ENCODE measurements around the gene FBF1. TPM values are rescaled to one million over a fixed set of nuclear protein-coding genes. Genes with fewer than 3 reads are reported as not detected.

Gene FBF1
- total RNA-seq, 4 donors from 2014 or later, result 17.8 to 57.5 (median 27.9) TPM

DNA sequence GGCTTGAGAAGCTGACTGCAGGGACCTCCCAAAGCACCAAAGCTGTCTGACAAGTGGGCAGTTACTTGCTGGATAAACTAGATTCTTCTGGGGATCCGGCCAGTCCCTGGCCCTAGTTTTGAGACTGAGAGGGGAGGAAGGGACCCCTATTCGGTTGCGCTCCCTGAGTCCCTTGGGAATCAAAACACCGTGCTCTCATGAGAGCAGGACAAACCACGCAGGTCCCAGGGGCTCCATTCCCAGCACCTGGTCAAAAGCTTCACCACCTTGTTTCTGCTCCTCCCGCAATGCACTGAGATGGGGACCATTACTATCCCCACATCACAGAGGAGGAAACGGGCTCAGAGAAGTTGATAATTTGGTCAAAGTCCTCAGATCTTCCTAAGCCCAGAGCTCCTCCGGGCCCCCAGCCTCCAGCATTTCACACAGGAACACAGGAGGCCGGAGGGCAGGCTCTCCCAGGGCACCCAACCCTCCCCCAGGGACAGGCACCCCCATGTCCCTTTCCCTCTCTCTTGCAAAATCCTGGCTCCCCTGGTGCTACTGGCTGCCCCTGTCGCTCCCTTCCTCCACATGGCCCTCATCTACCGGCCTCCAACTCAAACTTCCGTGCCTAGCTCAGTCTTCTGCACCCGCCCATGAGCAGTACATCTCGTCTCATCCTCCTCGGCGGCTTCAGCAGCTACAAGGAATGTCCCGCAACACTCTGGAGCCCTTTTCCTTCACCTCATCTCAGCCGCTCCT, 47.4 kb downstream of the FBF1 start:
- 88% methylated on average over 15 of the region's 18 CpGs for WGBS
- H3K9me3 ChIP-seq, result no peaks in the 10 kb centered on the region
- H3K27me3 ChIP-seq, result no peaks in the 10 kb centered on the region
- no peak for DNase-seq (ENCODE audit: low spot score in 2 of 2)
- H3K36me3 ChIP-seq, result peaks cover 40% of the 10 kb centered on the region
- no peak for TF ChIP-seq EP300 (IDR thresholded peaks at IDR 0.05)
- TF ChIP-seq, protein P1, sequence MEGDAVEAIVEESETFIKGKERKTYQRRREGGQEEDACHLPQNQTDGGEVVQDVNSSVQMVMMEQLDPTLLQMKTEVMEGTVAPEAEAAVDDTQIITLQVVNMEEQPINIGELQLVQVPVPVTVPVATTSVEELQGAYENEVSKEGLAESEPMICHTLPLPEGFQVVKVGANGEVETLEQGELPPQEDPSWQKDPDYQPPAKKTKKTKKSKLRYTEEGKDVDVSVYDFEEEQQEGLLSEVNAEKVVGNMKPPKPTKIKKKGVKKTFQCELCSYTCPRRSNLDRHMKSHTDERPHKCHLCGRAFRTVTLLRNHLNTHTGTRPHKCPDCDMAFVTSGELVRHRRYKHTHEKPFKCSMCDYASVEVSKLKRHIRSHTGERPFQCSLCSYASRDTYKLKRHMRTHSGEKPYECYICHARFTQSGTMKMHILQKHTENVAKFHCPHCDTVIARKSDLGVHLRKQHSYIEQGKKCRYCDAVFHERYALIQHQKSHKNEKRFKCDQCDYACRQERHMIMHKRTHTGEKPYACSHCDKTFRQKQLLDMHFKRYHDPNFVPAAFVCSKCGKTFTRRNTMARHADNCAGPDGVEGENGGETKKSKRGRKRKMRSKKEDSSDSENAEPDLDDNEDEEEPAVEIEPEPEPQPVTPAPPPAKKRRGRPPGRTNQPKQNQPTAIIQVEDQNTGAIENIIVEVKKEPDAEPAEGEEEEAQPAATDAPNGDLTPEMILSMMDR (IDR thresholded peaks at IDR 0.05), result no peak
- TF ChIP-seq POLR2AphosphoS5 (IDR thresholded peaks at IDR 0.05), result no peak
- TF ChIP-seq POLR2A (IDR thresholded peaks at IDR 0.05), result no peak
- no peak overlapping the region for H3K4me3 ChIP-seq
- peaks cover 43% of the 10 kb centered on the region for H3K4me1 ChIP-seq
- H3K27ac ChIP-seq, result no peak overlapping the region

DNA sequence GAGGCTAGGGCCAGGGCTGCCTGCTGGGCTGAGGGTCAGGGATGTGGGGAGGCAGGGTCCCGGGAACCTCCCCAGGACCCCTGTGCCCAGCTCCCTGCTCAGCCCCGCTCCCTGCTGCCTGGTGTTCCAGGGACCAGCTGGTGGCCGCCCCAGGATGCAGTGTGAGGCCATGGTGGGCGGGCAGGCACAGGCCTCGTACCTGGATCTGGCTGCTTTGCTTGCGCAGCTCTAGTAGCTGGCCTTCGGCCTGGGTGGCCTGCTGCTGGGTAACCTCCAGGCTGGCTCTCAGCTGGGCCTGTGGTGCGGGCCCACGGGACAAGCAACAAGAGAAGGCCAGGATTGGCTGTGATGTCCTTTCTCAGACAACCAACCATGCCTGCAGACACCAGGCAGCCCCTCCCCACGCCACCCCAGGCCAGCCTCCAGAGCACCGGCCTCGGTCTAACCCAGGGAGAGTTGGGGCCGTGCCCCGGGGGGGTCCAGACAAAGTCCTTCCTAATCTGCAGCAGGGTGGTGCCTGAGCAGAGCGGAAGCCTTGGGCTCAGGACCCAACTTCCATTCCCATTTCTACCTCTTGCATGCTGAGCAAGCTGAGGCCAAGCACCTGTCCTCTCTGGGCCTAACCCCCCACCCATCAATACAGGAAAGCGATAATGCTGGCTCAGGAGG, 48.2 kb downstream of the FBF1 start:
- DNase-seq (ENCODE audit: low spot score in 2 of 2), result no peak
- H3K9me3 ChIP-seq, result no peaks in the 10 kb centered on the region
- no peaks in the 10 kb centered on the region for H3K27me3 ChIP-seq
- H3K4me3 ChIP-seq, result no peak overlapping the region
- peaks cover 38% of the 10 kb centered on the region for H3K4me1 ChIP-seq
- H3K27ac ChIP-seq, result no peak overlapping the region
- WGBS, result 86% methylated on average over 10 of the region's 16 CpGs
- TF ChIP-seq, protein P1 (IDR thresholded peaks at IDR 0.05), result no peak
- TF ChIP-seq EP300 (IDR thresholded peaks at IDR 0.05), result no peak
- no peak for TF ChIP-seq POLR2AphosphoS5 (IDR thresholded peaks at IDR 0.05)
- no peak for TF ChIP-seq POLR2A (IDR thresholded peaks at IDR 0.05)
- peaks cover 38% of the 10 kb centered on the region for H3K36me3 ChIP-seq

DNA sequence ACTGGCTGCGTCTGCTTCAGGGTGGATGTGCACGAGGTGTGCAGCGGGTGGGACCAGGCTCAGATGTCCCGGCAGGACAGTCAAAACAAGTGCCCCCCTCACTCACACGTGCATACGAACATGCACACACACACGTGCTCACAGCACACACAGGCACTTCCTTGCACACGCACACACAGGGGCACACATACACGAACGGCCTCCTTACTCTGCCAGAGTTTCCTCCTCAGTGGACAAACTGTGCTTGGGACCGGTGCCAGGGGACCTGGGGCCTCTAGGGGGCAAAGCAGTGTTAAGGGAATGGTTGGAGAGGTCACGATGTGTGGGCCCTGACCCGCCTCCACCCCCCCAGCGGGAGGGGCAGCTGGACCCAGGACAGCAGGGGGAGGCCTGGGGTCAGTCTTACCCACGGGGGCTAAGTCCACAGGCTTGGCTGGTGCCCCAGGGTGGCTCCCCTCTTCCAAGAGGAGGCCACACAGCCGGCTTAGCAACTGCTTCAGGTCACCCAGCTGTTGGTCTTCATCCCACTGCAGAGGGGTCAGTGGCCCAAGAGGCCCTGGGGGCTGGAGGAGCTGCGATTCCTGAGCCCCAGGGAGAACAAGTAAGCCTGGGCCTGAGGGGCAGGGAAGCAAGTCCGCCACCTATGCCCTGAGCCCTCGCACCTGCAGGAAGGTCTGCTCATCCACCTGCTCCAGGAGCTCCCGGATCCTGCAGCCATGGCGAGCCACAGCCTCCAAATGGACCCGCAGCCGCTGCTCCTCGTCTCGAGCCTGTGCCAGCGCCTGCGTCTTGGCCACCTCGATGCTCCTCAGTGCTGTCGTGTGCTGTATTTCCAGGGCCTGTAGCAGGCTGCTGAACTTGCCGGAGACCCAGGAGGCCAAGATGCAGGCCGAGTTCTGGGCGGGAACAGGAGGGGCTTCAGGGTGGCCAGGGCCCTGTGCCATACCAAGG, 49.0 kb downstream of the FBF1 start:
- peaks cover 38% of the 10 kb centered on the region for H3K36me3 ChIP-seq
- peaks cover 30% of the 10 kb centered on the region for H3K4me1 ChIP-seq
- 85% methylated on average over 14 of the region's 32 CpGs for WGBS
- DNase-seq (ENCODE audit: low spot score in 2 of 2), result no peak
- no peak overlapping the region for H3K4me3 ChIP-seq
- no peaks in the 10 kb centered on the region for H3K27me3 ChIP-seq
- H3K27ac ChIP-seq, result no peak overlapping the region
- TF ChIP-seq, protein P1 (IDR thresholded peaks at IDR 0.05), result no peak
- TF ChIP-seq EP300 (IDR thresholded peaks at IDR 0.05) (no peak), POLR2A (IDR thresholded peaks at IDR 0.05) (no peak)
- H3K9me3 ChIP-seq, result no peaks in the 10 kb centered on the region

DNA sequence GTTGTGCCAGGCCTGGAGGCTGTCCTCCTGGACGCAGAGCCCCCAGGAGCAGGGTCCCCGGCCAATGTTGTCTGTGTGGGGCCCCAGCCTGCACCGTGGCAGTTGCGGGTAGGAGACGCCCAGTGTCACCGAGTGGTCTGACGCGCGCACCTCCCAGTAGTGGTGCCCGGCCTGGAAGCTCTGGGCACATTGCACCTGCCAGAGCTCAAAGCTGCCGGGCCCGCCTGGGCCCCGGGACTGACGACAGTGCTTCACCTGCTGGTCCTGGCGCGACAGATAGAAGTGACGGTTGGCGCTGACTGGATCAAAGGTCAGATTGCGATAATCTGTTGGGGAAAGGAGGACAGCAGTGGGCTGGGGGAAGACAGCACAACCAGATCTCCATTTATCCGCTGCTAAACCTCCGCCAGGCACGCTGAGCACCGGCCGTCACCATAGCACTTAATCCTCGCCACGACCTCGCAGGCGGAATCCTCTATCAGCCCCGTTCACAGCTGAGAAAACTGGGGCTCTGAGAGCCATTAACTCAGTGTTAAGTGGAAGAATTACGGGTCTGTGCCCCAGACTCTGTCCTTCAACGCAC, 49.7 kb downstream of the FBF1 start:
- no peaks in the 10 kb centered on the region for H3K27me3 ChIP-seq
- peaks cover 28% of the 10 kb centered on the region for H3K4me1 ChIP-seq
- H3K4me3 ChIP-seq, result no peak overlapping the region
- no peak for TF ChIP-seq EP300 (IDR thresholded peaks at IDR 0.05)
- no peak for TF ChIP-seq POLR2AphosphoS5 (IDR thresholded peaks at IDR 0.05)
- TF ChIP-seq, protein P1 (IDR thresholded peaks at IDR 0.05), result no peak
- no peak for TF ChIP-seq POLR2A (IDR thresholded peaks at IDR 0.05)
- H3K27ac ChIP-seq, result no peak overlapping the region
- DNase-seq (ENCODE audit: low spot score in 2 of 2), result no peak
- 88% methylated on average over 27 of the region's 31 CpGs for WGBS
- H3K9me3 ChIP-seq, result no peaks in the 10 kb centered on the region
- peaks cover 38% of the 10 kb centered on the region for H3K36me3 ChIP-seq

Data from suprapubic skin (tissue), 4 donors.